Heart right ventricle (tissue), 16 donors: ENCODE measurements around the gene TFG. TPM values are rescaled to one million over a fixed set of nuclear protein-coding genes. Genes with fewer than 3 reads are reported as not detected.

Experiments used
- ATAC-seq, 8 donors: fragments of 200-7000 bp; cut with Tn5 transposase; one replicate each; pipeline ENCODE4 v1.9.1; 2020; ENCODE audit warnings: mild to moderate bottlenecking in 8 of 8, moderate library complexity in 8 of 8, moderate number of reproducible peaks in 1 of 8
- DNase-seq, 2 donors: peaks; one replicate each; pipeline ENCODE4 v3.0.0-alpha.2; 2020
- H3K27ac ChIP-seq, 10 donors: fragments of 200-600 bp; sonication (generic) in 2 of 10; one replicate each; pipeline versions ENCODE4 v1.5.0 to v1.8.0; 2020 to 2022; ENCODE audit warnings: mild to moderate bottlenecking in 3 of 10
- H3K27me3 ChIP-seq, 7 donors: fragments of 200-600 bp; one replicate each; pipeline ENCODE4 v1.8.0; 2021 to 2022; ENCODE audit warnings: mild to moderate bottlenecking in 2 of 7
- H3K36me3 ChIP-seq, 9 donors: fragments of 200-600 bp; sonication (generic) in 1 of 9; one replicate each; pipeline versions ENCODE4 v1.5.0 to v1.8.0; 2020 to 2022; ENCODE audit warnings: mild to moderate bottlenecking in 2 of 9
- H3K4me1 ChIP-seq, 9 donors: fragments of 200-600 bp; sonication (generic) in 1 of 9; one replicate each; pipeline versions ENCODE4 v1.5.0 to v1.8.0; 2020 to 2022; ENCODE audit warnings: mild to moderate bottlenecking in 4 of 9
- H3K4me3 ChIP-seq, 10 donors: fragments of 200-600 bp; sonication (generic) in 2 of 10; one replicate each; pipeline versions ENCODE4 v1.5.0 to v1.8.0; 2020 to 2022; ENCODE audit warnings: mild to moderate bottlenecking in 7 of 10, moderate library complexity in 2 of 10
- H3K9me3 ChIP-seq, 11 donors: fragments of 200-600 bp in 10 of 11; sonication (generic) in 2 of 11; one replicate each; pipeline versions ENCODE4 v1.5.0 to v1.8.0; 2013 to 2022; ENCODE audit warnings: mild to moderate bottlenecking in 2 of 11, control low read depth in 1 of 11, moderate library complexity in 1 of 11
- CTCF ChIP-seq, 9 donors: fragments of 200-600 bp; sonication (generic) in 2 of 9; IDR thresholded peaks; one replicate each; pipeline versions ENCODE4 v1.5.0 to v1.8.0; 2021 to 2022; ENCODE audit warnings: antibody characterized with exemption in 9 of 9, mild to moderate bottlenecking in 5 of 9, moderate library complexity in 1 of 9
- WGBS, 2 donors: extraction: QIAGEN DNeasy Blood & Tissue Kit; methylation state at CpG; one replicate each; pipeline ENCODE4 v1.1.7; 2013; ENCODE audit warnings: inconsistent platforms in 1 of 2; 5-methylcytosine and 5-hydroxymethylcytosine counted together
- intact Hi-C, 10 donors: fragments of 100-400 bp; cut with DNase I; formaldehyde crosslinking; loops; one replicate each; pipeline versions ENCODE4 v1.11.1 to v1.14.2; 2022
- polyA plus RNA-seq, 2 donors: library from polyadenylated mRNA; stranded (reverse); fragments of 200-250 nt; gene quantifications; one replicate each; pipeline ENCODE4 v1.2.3, GENCODE V29; 2013
- total RNA-seq, 10 donors: library from RNA; stranded (reverse); fragmentation: NEBNext Ultra II Directional in 3 of 10; extraction: Animal tissue kit (Norgen Biotek cat#: 25700) in 3 of 10; gene quantifications; one replicate each; pipeline versions ENCODE4 v1.2.1 to v1.2.4, GENCODE V29; 2021 to 2023
- donor health status: Arrhythmogenic right ventricular cardiomyopathy.
- donor health status: ischemic (EF 13 %, LVEDD 7.1; RV severe dilation, severe dysfunction).
- donor health status: healthy with polysubstance abuse.
- donor health status: DM: no; HTN: yes; CAD: no.
- donor health status: DM: no; HTN: no; CAD: no.
- donor health status: ischemic (EF 25% LVEDD 6.9; RV normal size, moderate dysfunction).
- donor health status: ischemic (EF 25% LVEDD 5.7; RV mildly dilated, moderate dysfunction).
- donor health status: healthy.
- donor health status: DM: yes; HTN: yes; CAD: no.
- donor health status: Ischemic cardiomyopathy.
- donor health status: ischemic (EF 35%, LVEDD 5.7; RV mildly dilated, moderate dysfunction).
- donor health status: nonischemic (EF 11% LVEDD 7.7; RV severe dilation, severe dysfunction).
- donor health status: DM: yes; HTN: yes; CAD: no.
- donor health status: PGD.
- donor health status: ischemic (EF 29% LVEDD 5.4; RV normal size, mild dysfunction).
- donor health status: nonischemic (EF 23%, LVEDD 6.1; RV moderate dilation, normal function).

Gene TFG
- total and polyA plus RNA-seq, 12 donors: 44.6 to 98.4 (median 92.4) TPM

GRCh38 chr3:100698736-100699135 is 10.6 kb upstream of the TFG start:
- ATAC-seq: no peak
- Histone ChIP-seq H3K9me3 (no peaks in the 10 kb centered on the region), H3K4me3 (no peak overlapping the region), H3K4me1 (no peaks in the 10 kb centered on the region), H3K27me3 (peaks cover 0 to 46% (median 27%) of the 10 kb centered on the region in 7 donors), H3K27ac (no peak overlapping the region), H3K36me3 (no peaks in the 10 kb centered on the region)
- 28 to 30% methylated on average over 3 of the region's 3 CpGs for WGBS, 2 donors
- no peak for DNase-seq
- TF ChIP-seq CTCF (IDR thresholded peaks at IDR 0.05): no peak
- intact Hi-C loops: no loop called here

GRCh38 chr3:100700708-100701107 is 8.6 kb upstream of the TFG start:
- Histone ChIP-seq H3K36me3 (no peaks in the 10 kb centered on the region), H3K27ac (no peak overlapping the region), H3K27me3 (peaks cover 0 to 28% (median 23%) of the 10 kb centered on the region in 7 donors), H3K4me1 (no peaks in the 10 kb centered on the region), H3K4me3 (no peak overlapping the region), H3K9me3 (no peaks in the 10 kb centered on the region)
- DNase-seq: no peak
- no peak for TF ChIP-seq CTCF (IDR thresholded peaks at IDR 0.05)
- ATAC-seq: no peak
- 86 to 89% methylated on average over 5 of the region's 5 CpGs for WGBS, 2 donors
- intact Hi-C loops: no loop called here

GRCh38 chr3:100702082-100702979 is 7.0 kb upstream of the TFG start:
- peaks cover 0 to 35% (median 18%) of the 10 kb centered on the region in 7 donors for H3K27me3 ChIP-seq
- 73 to 77% methylated on average over 4 of the region's 4 CpGs for WGBS, 2 donors

GRCh38 chr3:100702980-100703345 is 6.3 kb upstream of the TFG start:
- 70 to 75% methylated on average over 5 of the region's 5 CpGs for WGBS, 2 donors
- Histone ChIP-seq H3K27ac (no peak overlapping the region), H3K27me3 (peaks cover 0 to 32% (median 18%) of the 10 kb centered on the region in 7 donors), H3K9me3 (no peaks in the 10 kb centered on the region), H3K4me1 (no peaks in the 10 kb centered on the region), H3K36me3 (no peaks in the 10 kb centered on the region), H3K4me3 (no peak overlapping the region)
- no peak for TF ChIP-seq CTCF (IDR thresholded peaks at IDR 0.05)
- no peak for ATAC-seq
- intact Hi-C loops: no loop called here
- DNase-seq: no peak

More at GRCh38 chr3:100702082-100702979, 7.0 kb upstream of the TFG start:
- no peak for ATAC-seq
- TF ChIP-seq CTCF (IDR thresholded peaks at IDR 0.05): no peak
- DNase-seq: no peak
- Histone ChIP-seq H3K9me3 (no peaks in the 10 kb centered on the region), H3K4me3 (no peak overlapping the region), H3K36me3 (no peaks in the 10 kb centered on the region), H3K4me1 (no peaks in the 10 kb centered on the region), H3K27ac (no peak overlapping the region)
- intact Hi-C loops: no loop called here
